Gastrocnemius medialis (tissue), 4 donors: Measurements from ENCODE around the gene XKR7. TPM values are rescaled to one million over a fixed set of nuclear protein-coding genes. Genes with fewer than 3 reads are reported as not detected.

Source experiments
- ATAC-seq, 2 donors: fragments of 150-250 bp; one replicate each; pipeline ENCODE4 v1.9.1; 2016
- DNase-seq, 2 donors: peaks; one replicate each; pipeline ENCODE4 v3.0.0-alpha.2; 2019
- H3K27ac ChIP-seq, 4 donors: fragments of 200-600 bp; sonication (generic); 1 replicate in 1 of 4; 2 replicates in 3 of 4; pipeline ENCODE4 v1.5.1; 2016 to 2018; ENCODE audit warnings: mild to moderate bottlenecking in 2 of 4, moderate library complexity in 1 of 4
- H3K27me3 ChIP-seq, 3 donors: fragments of 200-600 bp; sonication (generic) in 2 of 3; 1 replicate in 1 of 3; 2 replicates in 2 of 3; pipeline versions ENCODE4 v1.5.1 to v1.6.0; 2016 to 2019; ENCODE audit warnings: mild to moderate bottlenecking in 1 of 3, moderate library complexity in 1 of 3
- H3K36me3 ChIP-seq, 2 donors: fragments of 200-600 bp; sonication (generic) in 1 of 2; one replicate each; pipeline ENCODE4 v1.5.1; 2017 to 2018
- H3K4me1 ChIP-seq, 2 donors: fragments of 200-600 bp; sonication (generic) in 1 of 2; one replicate each; pipeline ENCODE4 v1.5.1; 2016 to 2017; ENCODE audit warnings: mild to moderate bottlenecking in 2 of 2
- H3K4me3 ChIP-seq, 4 donors: fragments of 200-600 bp; sonication (generic) in 3 of 4; 1 replicate in 1 of 4; 2 replicates in 3 of 4; pipeline ENCODE4 v1.5.1; 2016 to 2019; ENCODE audit warnings: mild to moderate bottlenecking in 2 of 4
- H3K9me3 ChIP-seq, 3 donors: fragments of 200-600 bp; sonication (generic) in 2 of 3; 1 replicate in 1 of 3; 2 replicates in 2 of 3; pipeline ENCODE4 v1.5.1; 2016 to 2019
- CTCF ChIP-seq, 5 experiments: fragments of 450-650 bp in 3 of 5; fragments of 200-600 bp in 2 of 5; sonication (generic) in 2 of 5; IDR thresholded peaks in 4 of 5; conservative IDR thresholded peaks in 1 of 5; 1 replicate in 4 of 5; 2 replicates in 1 of 5; pipeline ENCODE4 v1.5.1; 2016 to 2019; ENCODE audit warnings: antibody characterized with exemption in 5 of 5, mild to moderate bottlenecking in 3 of 5, moderate library complexity in 3 of 5
- POLR2A ChIP-seq, 2 donors: fragments of 450-650 bp; IDR thresholded peaks; one replicate each; pipeline ENCODE4 v1.6.1; 2017; ENCODE audit warnings: antibody characterized with exemption in 2 of 2, mild to moderate bottlenecking in 2 of 2, moderate library complexity in 2 of 2
- in situ Hi-C, 4 donors: fragments of 200-750 bp; cut with MboI; loops; one replicate each; pipeline versions ENCODE4 v1.15.0 to v1.8.0; 2017; ENCODE audit warnings: low sequenced_read_pairs in 4 of 4
- intact Hi-C: fragments of 100-400 bp; cut with DNase I; formaldehyde crosslinking; loops from one replicate; pipeline ENCODE4 v1.15.1; 2023; ENCODE audit warnings: low total_unique reads
- total RNA-seq, 4 donors: library from RNA; depleted of rRNA; stranded (reverse); fragments of >200 nt; gene quantifications; one replicate each; pipeline versions ENCODE4 v1.1.0 to v1.2.3, GENCODE V29; 2016

XKR7 gene
- total RNA-seq, 4 donors from 2014 or later = not detected

GRCh38 chr20:31939661-31940060, 28.3 kb upstream of the XKR7 start:
- no peak for ATAC-seq
- H3K36me3 ChIP-seq = peaks cover 0 to 6% of the 10 kb centered on the region in 2 donors
- in situ Hi-C loops = no loop called here
- no peak for TF ChIP-seq POLR2A (IDR thresholded peaks at IDR 0.05)
- TF ChIP-seq CTCF (IDR thresholded peaks at IDR 0.05 in 4 of 5, conservative IDR thresholded peaks at IDR 0.05 in 1 of 5) = no peak
- H3K4me3 ChIP-seq = no peak overlapping the region
- no peaks in the 10 kb centered on the region for H3K9me3 ChIP-seq
- H3K27ac ChIP-seq = no peak overlapping the region
- peaks cover 8 to 10% of the 10 kb centered on the region in 2 donors for H3K4me1 ChIP-seq
- no peak for DNase-seq
- intact Hi-C loops = no loop called here
- H3K27me3 ChIP-seq = no peaks in the 10 kb centered on the region

DNA sequence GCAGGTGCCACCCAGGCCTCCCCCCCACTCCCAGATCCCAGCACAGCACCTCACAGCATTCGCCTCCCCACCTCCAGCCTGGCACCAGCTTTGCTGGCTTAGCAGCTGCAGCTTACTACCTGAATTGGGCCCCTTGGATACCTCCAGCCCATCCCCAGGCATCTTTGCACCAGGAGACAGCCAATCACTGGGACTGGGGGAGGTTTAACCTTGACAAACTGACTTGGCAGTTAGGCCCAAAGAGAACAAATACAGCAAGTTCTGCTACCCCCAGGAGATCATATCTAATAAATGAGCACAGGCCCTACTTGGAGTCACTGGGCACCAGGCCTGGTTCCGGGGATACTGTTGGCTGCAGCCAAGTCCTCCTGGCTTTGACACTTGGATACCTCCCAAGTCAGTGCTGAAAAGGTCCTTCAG, 24.9 kb upstream of the XKR7 start:
- Histone ChIP-seq H3K27me3 (no peaks in the 10 kb centered on the region), H3K4me1 (peaks cover 8 to 10% of the 10 kb centered on the region in 2 donors), H3K27ac (no peak overlapping the region), H3K36me3 (peaks cover 0 to 39% of the 10 kb centered on the region in 2 donors), H3K9me3 (no peaks in the 10 kb centered on the region), H3K4me3 (no peak overlapping the region)
- ATAC-seq = peak in 1 of 2 donors; percentile 38
- no peak for DNase-seq
- TF ChIP-seq CTCF (IDR thresholded peaks at IDR 0.05 in 4 of 5, conservative IDR thresholded peaks at IDR 0.05 in 1 of 5) (no peak), POLR2A (IDR thresholded peaks at IDR 0.05) (no peak)
- intact Hi-C loops = no loop called here
- in situ Hi-C loops = no loop called here

DNA sequence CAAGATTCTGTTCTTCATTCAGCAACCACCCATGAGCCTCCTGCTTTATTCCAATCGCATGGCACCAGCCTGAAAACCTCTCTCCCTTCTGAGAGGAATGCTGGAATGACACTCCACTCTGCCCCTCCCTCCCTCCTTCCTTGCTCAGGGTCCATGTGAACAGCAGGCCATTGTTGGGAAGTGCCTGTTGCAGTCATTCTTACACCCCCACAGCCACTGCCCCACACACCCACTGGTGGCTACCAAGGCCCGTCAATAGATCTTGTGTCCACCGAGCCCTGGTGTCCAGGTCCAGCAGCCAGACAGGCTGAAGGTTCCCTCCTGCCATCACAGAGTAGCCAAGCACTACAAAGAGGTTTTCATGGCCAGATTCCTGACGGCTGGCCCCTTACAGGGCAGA, 22.6 kb upstream of the XKR7 start:
- peaks cover 0 to 48% of the 10 kb centered on the region in 2 donors for H3K36me3 ChIP-seq
- no peaks in the 10 kb centered on the region for H3K27me3 ChIP-seq
- peaks cover 9 to 10% of the 10 kb centered on the region in 2 donors for H3K4me1 ChIP-seq
- intact Hi-C loops (no loop called here), in situ Hi-C loops (no loop called here)
- no peaks in the 10 kb centered on the region for H3K9me3 ChIP-seq
- no peak for ATAC-seq
- TF ChIP-seq CTCF (IDR thresholded peaks at IDR 0.05 in 4 of 5, conservative IDR thresholded peaks at IDR 0.05 in 1 of 5) (no peak), POLR2A (IDR thresholded peaks at IDR 0.05) (no peak)
- peak overlapping the region in 1 of 4 donors; percentile 43 for H3K27ac ChIP-seq
- H3K4me3 ChIP-seq = no peak overlapping the region
- DNase-seq = no peak

GRCh38 chr20:31945785-31946184, 22.2 kb upstream of the XKR7 start:
- TF ChIP-seq POLR2A (IDR thresholded peaks at IDR 0.05) = no peak
- no peak for TF ChIP-seq CTCF (IDR thresholded peaks at IDR 0.05 in 4 of 5, conservative IDR thresholded peaks at IDR 0.05 in 1 of 5)
- Histone ChIP-seq H3K4me1 (peaks cover 14% of the 10 kb centered on the region in 2 donors), H3K9me3 (no peaks in the 10 kb centered on the region), H3K27me3 (no peaks in the 10 kb centered on the region), H3K4me3 (no peak overlapping the region), H3K27ac (peak overlapping the region in 1 of 4 donors; percentile 43), H3K36me3 (peaks cover 0 to 48% of the 10 kb centered on the region in 2 donors)
- in situ Hi-C loops (no loop called here), intact Hi-C loops (no loop called here)
- DNase-seq = peak in 1 of 2 donors; percentile 53
- peak in 1 of 2 donors; percentile 76 for ATAC-seq

GRCh38 chr20:31948008-31948407, 19.9 kb upstream of the XKR7 start:
- Histone ChIP-seq H3K4me3 (no peak overlapping the region), H3K4me1 (peaks cover 17 to 18% of the 10 kb centered on the region in 2 donors), H3K9me3 (no peaks in the 10 kb centered on the region), H3K27ac (no peak overlapping the region), H3K27me3 (no peaks in the 10 kb centered on the region), H3K36me3 (peaks cover 0 to 48% of the 10 kb centered on the region in 2 donors)
- in situ Hi-C loops = no loop called here
- no peak for DNase-seq
- intact Hi-C loops = no loop called here
- TF ChIP-seq CTCF (IDR thresholded peaks at IDR 0.05 in 4 of 5, conservative IDR thresholded peaks at IDR 0.05 in 1 of 5) (no peak), POLR2A (IDR thresholded peaks at IDR 0.05) (no peak)
- ATAC-seq = no peak
